ENCODE data around the gene SCFD2. TPM values are rescaled to one million over a fixed set of nuclear protein-coding genes. Genes with fewer than 3 reads are reported as not detected.

Gene SCFD2
- polyA plus RNA-seq, 2 of the 4 experiments (the other 2 are of a cell fraction) = 7.6 to 10.8 TPM

GRCh38 chr4:52987392-52988056 is 378.3 kb downstream of the SCFD2 start:
- FAIRE-seq = no peak
- H3K9me3 ChIP-seq = no peaks in the 10 kb centered on the region
- CTCF ChIA-PET = interaction anchor here (0.5 to 6.3 kb wide), 4 partner anchors 442 to 1246 kb away, joined by 3 to 57 read pairs (median 3); no protein-coding TSS in a partner anchor

DNA sequence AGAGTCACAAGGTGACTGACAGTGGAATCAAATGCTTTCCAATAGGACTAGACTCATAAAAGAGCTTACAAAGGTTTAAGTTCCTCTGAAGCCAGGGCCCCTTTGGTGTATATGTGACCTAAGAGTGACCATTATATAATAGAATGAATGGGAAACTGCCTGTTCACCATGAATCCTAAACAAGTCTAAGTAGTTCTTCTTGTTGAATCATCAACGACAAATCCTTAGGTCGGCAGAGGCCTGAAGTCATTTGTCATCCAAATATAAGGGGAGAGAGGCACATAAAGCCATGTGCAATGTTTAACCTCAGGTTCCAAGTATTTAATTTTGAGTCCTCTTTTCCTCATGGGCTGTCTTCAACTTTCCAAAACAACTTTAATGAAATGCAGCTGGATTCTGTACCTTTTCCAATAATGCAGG is 381.4 kb downstream of the SCFD2 start:
- no peak for DNase-seq (ENCODE audit: low read depth in 1 of 2, low spot score in 1 of 2)
- FAIRE-seq = no peak
- H3K27ac ChIP-seq = no peak overlapping the region
- ChIA-PET CTCF (interaction anchor here (1.0 to 6.3 kb wide), 7 partner anchors 31 to 1250 kb away, joined by 3 to 57 read pairs (median 4); no protein-coding TSS in a partner anchor), POLR2A (no interaction called here)
- H3K4me2 ChIP-seq = no peak overlapping the region
- H3K4me3 ChIP-seq = no peak overlapping the region
- no peak for ATAC-seq
- H3K9me3 ChIP-seq = no peaks in the 10 kb centered on the region
- no peaks in the 10 kb centered on the region for H3K4me1 ChIP-seq
- TF ChIP-seq NPAS2 (CRISPR knock-in tag; IDR thresholded peaks at IDR 0.05; ENCODE audit: borderline replicate concordance) (no peak), ZSCAN20 (CRISPR knock-in tag; IDR thresholded peaks at IDR 0.05) (no peak), POLR2A (IDR thresholded peaks at IDR 0.05; ENCODE audit: low read length) (no peak), SMC3 (IDR thresholded peaks at IDR 0.05) (no peak), RCOR1 (IDR thresholded peaks at IDR 0.05; ENCODE audit: low read depth, low read length) (no peak), EHMT2 (IDR thresholded peaks at IDR 0.05; ENCODE audit: low read depth) (no peak), FOSB (CRISPR knock-in tag; IDR thresholded peaks at IDR 0.05) (no peak), HEYL (CRISPR knock-in tag; IDR thresholded peaks at IDR 0.05) (no peak), FOXS1 (CRISPR knock-in tag; IDR thresholded peaks at IDR 0.05) (no peak)
- TF ChIP-seq, protein P1, sequence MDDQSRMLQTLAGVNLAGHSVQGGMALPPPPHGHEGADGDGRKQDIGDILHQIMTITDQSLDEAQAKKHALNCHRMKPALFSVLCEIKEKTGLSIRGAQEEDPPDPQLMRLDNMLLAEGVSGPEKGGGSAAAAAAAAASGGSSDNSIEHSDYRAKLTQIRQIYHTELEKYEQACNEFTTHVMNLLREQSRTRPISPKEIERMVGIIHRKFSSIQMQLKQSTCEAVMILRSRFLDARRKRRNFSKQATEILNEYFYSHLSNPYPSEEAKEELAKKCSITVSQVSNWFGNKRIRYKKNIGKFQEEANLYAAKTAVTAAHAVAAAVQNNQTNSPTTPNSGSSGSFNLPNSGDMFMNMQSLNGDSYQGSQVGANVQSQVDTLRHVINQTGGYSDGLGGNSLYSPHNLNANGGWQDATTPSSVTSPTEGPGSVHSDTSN (IDR thresholded peaks at IDR 0.05) = no peak
- 49% methylated on average over 2 of the region's 2 CpGs for WGBS (ENCODE audit: missing lambda C conversion rate)

More at GRCh38 chr4:52987392-52988056, 378.3 kb downstream of the SCFD2 start:
- TF ChIP-seq EHF (CRISPR knock-in tag; IDR thresholded peaks at IDR 0.05) (no peak), JUNB (IDR thresholded peaks at IDR 0.05) (no peak), RARB (CRISPR knock-in tag; IDR thresholded peaks at IDR 0.05) (no peak), CHD4 (IDR thresholded peaks at IDR 0.05; ENCODE audit: borderline replicate concordance) (no peak), HOXA7 (CRISPR knock-in tag; IDR thresholded peaks at IDR 0.05) (no peak), CBX8 (IDR thresholded peaks at IDR 0.05) (no peak), MAX (IDR thresholded peaks at IDR 0.05) (no peak), FOXS1 (CRISPR knock-in tag; IDR thresholded peaks at IDR 0.05) (no peak)
- TF ChIP-seq, protein P1 (IDR thresholded peaks at IDR 0.05) = no peak
- no peak overlapping the region for H3K4me3 ChIP-seq
- POLR2A ChIA-PET = no interaction called here
- DNase-seq (ENCODE audit: low read depth in 1 of 2, low spot score in 1 of 2) = no peak
- H3K27ac ChIP-seq = no peak overlapping the region
- no peaks in the 10 kb centered on the region for H3K4me1 ChIP-seq
- 80% methylated on average over 5 of the region's 5 CpGs for WGBS (ENCODE audit: missing lambda C conversion rate)
- no peak for ATAC-seq
- no peak overlapping the region for H3K4me2 ChIP-seq

GRCh38 chr4:52983563-52984303 is 382.1 kb downstream of the SCFD2 start:
- DNase-seq (ENCODE audit: low read depth in 1 of 2, low spot score in 1 of 2) (peak; percentile 10 to 48), ATAC-seq (peak in 1 of 2 experiments; percentile 75; a peak in 3 of 6 replicates), FAIRE-seq (no peak)
- H3K4me1 ChIP-seq = no peaks in the 10 kb centered on the region
- no peaks in the 10 kb centered on the region for H3K9me3 ChIP-seq
- no peak overlapping the region for H3K4me3 ChIP-seq
- TF ChIP-seq RAD21 (conservative IDR thresholded peaks at IDR 0.05 in 1 of 2, IDR thresholded peaks at IDR 0.05 in 1 of 2) = peak; percentile 54 to 55
- TF ChIP-seq SMC3 (IDR thresholded peaks at IDR 0.05) = peak; percentile 63
- TF ChIP-seq MAFK (IDR thresholded peaks at IDR 0.05; ENCODE audit: partially characterized antibody) = no peak
- peak; percentile 59 for TF ChIP-seq CTCF (IDR thresholded peaks at IDR 0.05)
- H3K27ac ChIP-seq = no peak overlapping the region
- WGBS (ENCODE audit: missing lambda C conversion rate) = 4% methylated on average over 1 of the region's 1 CpG
- H3K4me2 ChIP-seq = no peak overlapping the region
- CTCF ChIA-PET = interaction anchor here (0.7 to 6.3 kb wide), 13 partner anchors 13 to 1249 kb away, joined by 3 to 57 read pairs (median 4); no protein-coding TSS in a partner anchor
- POLR2A ChIA-PET = no interaction called here
